HG02759 (cell line): ENCODE data around the gene TAS2R41.

Experiments used
- ATAC-seq: cut with Tn5 transposase; IDR thresholded peaks from one replicate; pipeline ENCODE4 v1.9.1; 2021; ENCODE audit warnings: mild to moderate bottlenecking, moderate library complexity; ENCODE audit not compliant: unreplicated experiment

Gene TAS2R41

GRCh38 chr7:143492799-143493739 is 15.4 kb downstream of the TAS2R41 start:
- ATAC-seq: no peak

- no peak for ATAC-seq
These were observed 16.1 kb downstream of the TAS2R41 start for GRCh38 chr7:143493751-143494150.

GRCh38 chr7:143494622-143495021 is 16.9 kb downstream of the TAS2R41 start:
- no peak for ATAC-seq

- no peak for ATAC-seq
These were observed 18.2 kb downstream of the TAS2R41 start for GRCh38 chr7:143495851-143496250.

GRCh38 chr7:143496263-143496662 is 18.6 kb downstream of the TAS2R41 start:
- no peak for ATAC-seq

GRCh38 chr7:143497008-143497795 is 19.5 kb downstream of the TAS2R41 start:
- no peak for ATAC-seq

GRCh38 chr7:143499246-143499645 is 21.6 kb downstream of the TAS2R41 start:
- no peak for ATAC-seq

GRCh38 chr7:143499743-143500348 is 22.2 kb downstream of the TAS2R41 start:
- no peak for ATAC-seq

- ATAC-seq: no peak
These were observed 25.6 kb downstream of the TAS2R41 start for GRCh38 chr7:143503261-143503660.

- ATAC-seq: no peak
These were observed 26.7 kb downstream of the TAS2R41 start for GRCh38 chr7:143504215-143504936.

- no peak for ATAC-seq
These were observed 27.2 kb downstream of the TAS2R41 start for GRCh38 chr7:143504937-143505297.

GRCh38 chr7:143505838-143506237 is 28.2 kb downstream of the TAS2R41 start:
- no peak for ATAC-seq

- ATAC-seq: no peak
These were observed 29.4 kb downstream of the TAS2R41 start for GRCh38 chr7:143507094-143507518.

GRCh38 chr7:143507534-143508055 is 29.9 kb downstream of the TAS2R41 start:
- ATAC-seq: no peak

- ATAC-seq: no peak
These were observed 33.4 kb downstream of the TAS2R41 start for GRCh38 chr7:143510854-143511592.

GRCh38 chr7:143511593-143512047 is 33.9 kb downstream of the TAS2R41 start:
- no peak for ATAC-seq

GRCh38 chr7:143512488-143513340 is 35.0 kb downstream of the TAS2R41 start:
- no peak for ATAC-seq

GRCh38 chr7:143514487-143514886 is 36.8 kb downstream of the TAS2R41 start:
- ATAC-seq: no peak
